ENCODE measurements around the gene FXYD4.

FXYD4 gene

GRCh38 chr10:43362191-43362839, 9.1 kb upstream of the FXYD4 start:
- peak overlapping the region; percentile 41 to 46 for H3K4me3 ChIP-seq (replicated peaks in 1 of 2; ENCODE audit: low read depth in 2 of 2, low read length in 2 of 2)
- DNase-seq (ENCODE audit: low read depth in 2 of 2): peak; percentile 81 to 94

GRCh38 chr10:43365001-43365400, 6.4 kb upstream of the FXYD4 start:
- no peak overlapping the region for H3K4me3 ChIP-seq (replicated peaks in 1 of 2; ENCODE audit: low read depth in 2 of 2, low read length in 2 of 2)
- no peak for TF ChIP-seq CTCF (IDR thresholded peaks at IDR 0.05; ENCODE audit: low read depth, low read length)
- DNase-seq (ENCODE audit: low read depth in 2 of 2): no peak

More at GRCh38 chr10:43362191-43362839, 9.1 kb upstream of the FXYD4 start:
- TF ChIP-seq CTCF (IDR thresholded peaks at IDR 0.05; ENCODE audit: low read depth, low read length): peak; percentile 48

- no peak for DNase-seq (ENCODE audit: low read depth in 2 of 2)
- no peak overlapping the region for H3K4me3 ChIP-seq (replicated peaks in 1 of 2; ENCODE audit: low read depth in 2 of 2, low read length in 2 of 2)
- no peak for TF ChIP-seq CTCF (IDR thresholded peaks at IDR 0.05; ENCODE audit: low read depth, low read length)
Observed at GRCh38 chr10:43369921-43370320, 1.5 kb upstream of the FXYD4 start.

GRCh38 chr10:43370671-43371215, 693 bp upstream of the FXYD4 start:
- no peak for DNase-seq (ENCODE audit: low read depth in 2 of 2)
- no peak for TF ChIP-seq CTCF (IDR thresholded peaks at IDR 0.05; ENCODE audit: low read depth, low read length)
- no peak overlapping the region for H3K4me3 ChIP-seq (replicated peaks in 1 of 2; ENCODE audit: low read depth in 2 of 2, low read length in 2 of 2)

GRCh38 chr10:43372765-43373361, 1.4 kb downstream of the FXYD4 start:
- TF ChIP-seq CTCF (IDR thresholded peaks at IDR 0.05; ENCODE audit: low read depth, low read length): no peak
- no peak for DNase-seq (ENCODE audit: low read depth in 2 of 2)
- H3K4me3 ChIP-seq (replicated peaks in 1 of 2; ENCODE audit: low read depth in 2 of 2, low read length in 2 of 2): no peak overlapping the region

GRCh38 chr10:43373461-43373860, 2.0 kb downstream of the FXYD4 start:
- TF ChIP-seq CTCF (IDR thresholded peaks at IDR 0.05; ENCODE audit: low read depth, low read length): no peak
- no peak for DNase-seq (ENCODE audit: low read depth in 2 of 2)
- no peak overlapping the region for H3K4me3 ChIP-seq (replicated peaks in 1 of 2; ENCODE audit: low read depth in 2 of 2, low read length in 2 of 2)
